WI38 (cell line): ENCODE measurements around the gene LRRC43.

Source experiments
- H3K4me3 ChIP-seq: 2 replicates; pipeline ENCODE4 v1.5.1; 2011; ENCODE audit warnings: low read depth, mild to moderate bottlenecking, control low read depth, low read length
- TF ChIP-seq, protein P1 (sequence below): IDR thresholded peaks from 2 replicates; pipeline ENCODE4 v1.5.1; 2012; ENCODE audit warnings: low read depth, mild to moderate bottlenecking, control low read depth, low read length

The LRRC43 gene

DNA sequence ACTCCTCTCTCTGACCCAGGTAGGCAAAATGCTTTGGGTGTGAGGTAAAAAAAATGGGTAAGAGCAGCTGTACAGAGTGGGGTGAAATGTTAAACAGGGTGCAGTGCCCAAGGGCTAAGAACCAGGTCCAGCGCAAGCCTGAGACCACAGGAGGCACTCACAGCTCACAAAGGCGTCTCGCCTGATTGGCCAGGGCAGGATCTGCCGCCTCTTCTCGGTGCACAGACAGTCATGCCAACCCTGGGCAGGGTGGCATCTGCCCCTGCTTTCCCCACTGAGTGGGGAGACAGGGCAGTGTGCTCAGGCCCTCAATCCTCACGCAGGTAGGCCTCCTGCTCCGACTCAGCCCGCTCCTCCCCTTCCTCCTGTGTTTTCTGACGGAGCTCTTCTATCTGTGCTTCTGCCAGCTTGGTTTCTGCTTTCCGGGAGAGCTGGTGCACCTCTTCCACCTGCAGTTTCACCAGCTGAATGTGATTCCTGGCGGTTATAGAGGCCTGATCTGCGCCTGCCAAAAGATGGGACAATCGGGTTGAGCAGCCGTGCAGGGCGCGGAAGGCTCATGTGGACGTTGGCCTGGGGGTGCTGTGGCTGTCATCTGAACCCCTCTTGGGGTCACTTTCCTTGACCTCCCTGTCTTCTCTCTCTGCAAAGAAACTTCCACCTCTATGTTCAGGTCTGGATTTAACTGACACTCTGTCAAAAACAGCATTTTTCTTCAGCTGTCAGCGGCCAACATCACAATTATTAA is 25.3 kb downstream of the LRRC43 start:
- H3K4me3 ChIP-seq = no peak overlapping the region
- TF ChIP-seq, protein P1, sequence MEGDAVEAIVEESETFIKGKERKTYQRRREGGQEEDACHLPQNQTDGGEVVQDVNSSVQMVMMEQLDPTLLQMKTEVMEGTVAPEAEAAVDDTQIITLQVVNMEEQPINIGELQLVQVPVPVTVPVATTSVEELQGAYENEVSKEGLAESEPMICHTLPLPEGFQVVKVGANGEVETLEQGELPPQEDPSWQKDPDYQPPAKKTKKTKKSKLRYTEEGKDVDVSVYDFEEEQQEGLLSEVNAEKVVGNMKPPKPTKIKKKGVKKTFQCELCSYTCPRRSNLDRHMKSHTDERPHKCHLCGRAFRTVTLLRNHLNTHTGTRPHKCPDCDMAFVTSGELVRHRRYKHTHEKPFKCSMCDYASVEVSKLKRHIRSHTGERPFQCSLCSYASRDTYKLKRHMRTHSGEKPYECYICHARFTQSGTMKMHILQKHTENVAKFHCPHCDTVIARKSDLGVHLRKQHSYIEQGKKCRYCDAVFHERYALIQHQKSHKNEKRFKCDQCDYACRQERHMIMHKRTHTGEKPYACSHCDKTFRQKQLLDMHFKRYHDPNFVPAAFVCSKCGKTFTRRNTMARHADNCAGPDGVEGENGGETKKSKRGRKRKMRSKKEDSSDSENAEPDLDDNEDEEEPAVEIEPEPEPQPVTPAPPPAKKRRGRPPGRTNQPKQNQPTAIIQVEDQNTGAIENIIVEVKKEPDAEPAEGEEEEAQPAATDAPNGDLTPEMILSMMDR = no peak

DNA sequence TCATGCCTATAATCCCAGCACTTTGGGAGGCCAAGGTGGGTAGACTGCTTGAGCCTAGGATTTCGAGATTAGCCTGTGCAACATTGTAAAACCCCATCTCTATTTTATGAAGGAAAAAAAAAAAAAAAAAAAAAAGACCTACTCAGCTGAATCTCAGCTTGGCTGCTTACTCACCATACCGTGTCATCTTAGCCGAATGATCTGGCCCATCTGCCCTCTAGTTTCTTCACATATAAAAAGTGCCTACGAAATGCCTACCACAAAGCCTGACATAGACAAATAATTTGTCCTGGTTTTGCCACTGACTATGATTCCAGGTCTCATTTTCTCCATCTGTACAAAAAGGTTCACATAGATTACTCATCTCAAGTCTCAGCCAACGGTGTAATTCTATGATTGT is 32.8 kb downstream of the LRRC43 start:
- no peak overlapping the region for H3K4me3 ChIP-seq
- TF ChIP-seq, protein P1 = no peak

DNA sequence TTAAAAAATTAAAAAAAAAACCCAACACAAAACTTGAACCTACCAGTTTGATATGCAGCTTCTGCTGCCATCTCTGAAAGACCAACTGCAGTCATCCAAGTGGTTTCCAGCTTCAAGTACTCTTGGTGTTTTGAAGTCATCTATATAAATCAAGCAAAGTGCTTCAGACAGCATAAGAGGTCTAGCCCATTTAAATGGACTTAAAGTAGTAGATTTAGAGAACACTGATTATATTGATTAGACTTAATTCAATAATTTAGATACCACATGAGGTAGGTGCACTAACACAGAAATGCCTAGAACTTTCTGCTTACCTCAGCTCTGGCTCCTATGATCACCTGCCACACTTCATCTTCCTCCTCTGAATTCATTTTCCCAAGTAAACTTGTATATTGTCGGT is 33.5 kb downstream of the LRRC43 start:
- TF ChIP-seq, protein P1 = no peak
- no peak overlapping the region for H3K4me3 ChIP-seq

DNA sequence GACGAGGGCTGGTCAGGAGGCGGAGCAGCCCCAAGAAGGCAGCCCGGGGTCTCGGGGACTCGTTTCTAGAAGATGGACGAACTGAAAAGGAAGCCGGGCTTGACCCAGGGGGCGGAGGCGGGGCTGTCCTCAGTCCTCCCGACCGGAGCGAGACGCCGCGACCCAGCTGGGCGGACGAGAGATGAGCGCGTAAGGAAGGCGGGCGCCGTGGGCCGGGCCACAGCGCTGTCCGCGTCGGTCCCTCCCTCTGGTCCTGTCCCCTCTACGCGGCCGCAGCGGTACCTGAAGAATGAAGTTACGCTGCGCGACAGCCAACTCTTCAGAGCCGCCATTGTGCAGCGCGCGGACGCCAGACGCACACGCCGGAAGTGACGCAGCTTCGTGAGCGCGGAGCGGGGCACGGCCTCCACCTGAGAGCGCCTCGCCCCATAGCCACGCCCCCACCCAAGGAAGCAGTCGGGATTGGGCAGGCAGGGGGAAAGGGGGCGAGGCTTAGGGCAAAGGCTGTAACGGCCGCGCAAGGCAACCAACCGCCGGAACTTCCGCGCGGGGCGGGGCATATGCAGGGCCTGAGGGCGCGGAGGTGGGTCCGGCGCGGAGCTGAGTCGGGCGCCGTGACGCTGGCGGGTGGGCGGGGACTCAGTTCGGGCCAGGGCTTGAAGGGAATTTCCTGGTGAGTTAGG is 42.9 kb downstream of the LRRC43 start, which contains the start of gene DIABLO:
DIABLO (minus strand) TSS at position 370 of the 683 bp plus-strand sequence; CDS start at position 332, 38 bp downstream.
- peak within 1 kb of the TSS; percentile 76 for H3K4me3 ChIP-seq
- TF ChIP-seq, protein P1 = no peak

DNA sequence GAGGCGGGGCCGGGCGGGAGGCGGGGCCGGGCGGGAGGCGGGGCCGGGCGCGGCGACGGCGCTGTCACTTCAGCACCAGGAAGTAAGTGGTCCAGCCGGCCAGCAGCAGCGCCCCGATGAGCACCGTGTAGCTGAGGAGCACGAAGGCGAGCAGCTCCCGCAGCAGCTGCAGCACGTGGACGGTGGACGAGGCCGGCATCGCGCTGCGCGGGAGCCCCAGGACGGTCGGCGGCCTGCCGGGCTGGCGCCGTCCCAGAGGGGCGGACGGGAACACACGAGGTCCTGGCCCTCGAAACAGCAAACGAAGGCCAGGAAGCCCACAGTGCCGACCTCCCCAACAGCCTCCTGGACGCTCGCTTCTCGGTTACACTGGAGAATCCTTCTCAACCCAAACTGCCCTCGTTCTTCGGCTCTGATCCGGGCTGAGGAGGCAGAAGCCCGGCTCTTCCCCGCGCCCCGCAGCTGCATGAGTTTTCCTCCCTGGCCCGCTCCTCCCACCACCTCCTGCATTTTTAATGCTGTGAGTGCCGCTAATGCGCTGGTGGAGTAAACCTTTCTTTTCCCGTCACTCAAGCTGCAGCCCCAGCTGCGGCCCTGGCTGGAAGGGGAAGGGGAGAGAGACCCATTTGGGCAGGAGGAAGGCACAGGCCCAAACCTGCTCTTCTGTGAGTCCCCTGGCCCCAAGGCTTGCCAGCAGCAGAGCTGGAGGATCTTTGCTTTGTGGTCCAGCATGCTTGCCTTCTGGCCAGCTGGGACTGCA is 43.6 kb downstream of the LRRC43 start:
- H3K4me3 ChIP-seq = peak overlapping the region; percentile 42
- TF ChIP-seq, protein P1 = no peak

DNA sequence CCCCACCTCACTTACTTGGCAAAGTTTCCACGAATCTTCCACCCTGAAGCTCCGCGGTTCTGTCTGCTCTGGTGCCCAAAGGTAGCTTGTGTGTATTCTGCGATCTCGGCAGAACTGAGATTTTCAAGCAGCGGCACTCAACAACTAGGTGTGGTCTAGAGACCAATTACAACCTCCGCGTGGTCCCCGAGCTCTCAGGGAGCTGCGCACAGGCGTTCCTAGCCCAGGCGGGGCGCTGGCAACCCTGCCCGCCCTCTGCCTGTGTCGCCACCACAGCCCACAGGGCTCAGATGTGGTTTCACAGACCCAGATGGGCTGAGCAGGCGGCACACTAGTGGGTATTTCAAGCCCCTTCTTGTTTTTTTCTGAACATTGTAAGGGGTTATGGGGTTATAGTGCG is 44.4 kb downstream of the LRRC43 start:
- TF ChIP-seq, protein P1 = no peak
- no peak overlapping the region for H3K4me3 ChIP-seq
